Measurements from ENCODE around the gene SIL1. TPM values are rescaled to one million over a fixed set of nuclear protein-coding genes. Genes with fewer than 3 reads are reported as not detected.

The SIL1 gene
- total RNA-seq, 1 donor: 31.7 TPM

DNA sequence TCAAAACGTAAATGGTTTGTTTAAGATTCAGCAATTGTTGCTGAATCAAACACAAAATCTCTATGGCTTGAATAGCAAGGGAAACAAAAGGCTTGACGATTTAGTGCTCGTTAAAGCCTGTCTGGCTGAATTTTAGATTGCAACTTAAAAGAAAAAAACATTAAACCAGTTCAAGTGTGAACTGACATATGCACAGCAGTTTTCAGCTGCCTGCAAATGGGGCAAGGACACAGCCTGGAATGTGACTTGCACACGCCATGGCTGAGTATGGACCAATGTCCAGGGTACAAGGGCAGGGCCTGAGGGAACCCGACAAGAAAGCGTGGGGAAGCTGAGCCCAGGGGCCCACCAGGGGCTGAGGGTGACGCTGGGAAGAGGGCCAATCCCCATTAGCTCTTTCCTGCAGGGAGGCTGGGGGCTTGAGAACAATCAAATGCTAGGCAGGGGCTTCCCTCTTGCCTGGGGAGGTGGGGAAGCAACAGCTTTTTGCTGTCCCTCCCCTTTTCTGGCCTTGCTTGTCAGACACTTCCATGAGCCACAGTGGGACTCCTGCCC, 233.4 kb downstream of the SIL1 start:
- TF ChIP-seq CTCF (IDR thresholded peaks at IDR 0.05; ENCODE audit: insufficient read depth, low read length): no peak
- H3K4me3 ChIP-seq (ENCODE audit: low read depth, low read length): no peak overlapping the region
- no peak for DNase-seq (ENCODE audit: low read depth)

GRCh38 chr5:138963763-138964371, 234.3 kb downstream of the SIL1 start:
- no peak for DNase-seq (ENCODE audit: low read depth)

DNA sequence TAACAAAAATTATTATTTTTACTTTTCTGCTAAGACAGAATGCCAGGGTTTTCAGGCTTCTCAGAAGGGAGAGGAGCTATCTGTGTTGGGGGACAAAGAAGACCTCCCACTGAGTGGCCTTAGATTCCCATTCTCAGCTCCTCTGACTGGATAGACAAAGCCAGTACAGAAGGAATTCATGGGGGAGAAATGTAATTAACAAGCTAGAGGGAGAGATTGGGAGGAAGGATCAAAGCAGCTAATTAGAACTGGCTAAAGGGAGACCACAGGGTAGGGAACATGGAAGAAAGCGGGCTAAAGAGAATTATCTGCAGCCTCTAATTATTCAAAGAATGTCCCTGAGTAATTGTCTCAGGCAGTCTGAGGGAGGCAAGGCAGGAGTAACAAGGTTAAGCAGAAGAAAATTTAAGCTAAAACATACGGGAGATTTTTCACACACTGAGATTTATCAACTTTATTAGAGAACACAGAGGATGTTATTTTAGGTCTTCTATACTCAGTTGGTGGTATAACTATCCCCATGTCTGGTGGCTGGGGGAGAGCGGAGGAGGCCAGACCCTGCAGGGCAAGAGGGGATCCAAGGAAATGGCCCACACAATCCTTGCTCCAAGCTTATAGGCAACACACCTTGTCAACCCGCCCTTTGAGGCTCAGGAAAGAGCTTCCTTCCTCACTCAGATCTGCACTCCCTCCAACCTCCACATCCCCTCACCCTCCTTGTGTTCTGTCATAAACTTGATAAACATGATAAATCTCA, 235.4 kb downstream of the SIL1 start:
- H3K4me3 ChIP-seq (ENCODE audit: low read depth, low read length): no peak overlapping the region
- no peak for TF ChIP-seq CTCF (IDR thresholded peaks at IDR 0.05; ENCODE audit: insufficient read depth, low read length)
- DNase-seq (ENCODE audit: low read depth): no peak

More at GRCh38 chr5:138963763-138964371, 234.3 kb downstream of the SIL1 start:
- no peak overlapping the region for H3K4me3 ChIP-seq (ENCODE audit: low read depth, low read length)
- no peak for TF ChIP-seq CTCF (IDR thresholded peaks at IDR 0.05; ENCODE audit: insufficient read depth, low read length)

DNA sequence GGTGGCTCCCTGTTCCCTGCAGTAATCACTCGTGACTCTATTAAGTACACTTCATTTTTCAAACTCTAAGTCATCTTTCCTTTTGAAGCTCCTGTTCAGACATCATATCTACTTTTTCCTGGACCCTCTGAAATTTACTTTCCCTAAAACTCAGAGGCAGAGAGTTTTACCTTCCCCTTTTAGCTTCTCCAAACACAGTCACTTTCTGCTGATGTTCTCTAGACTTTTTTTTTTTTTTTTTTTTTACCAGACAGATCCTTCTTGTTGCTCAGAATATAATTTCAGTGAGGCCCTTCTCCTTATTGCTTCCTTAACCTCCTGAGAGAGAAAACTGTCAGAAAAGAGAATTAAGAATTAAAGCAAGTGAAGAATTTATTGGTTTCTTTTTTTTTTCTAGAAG, 236.4 kb downstream of the SIL1 start:
- no peak for DNase-seq (ENCODE audit: low read depth)
- no peak for TF ChIP-seq CTCF (IDR thresholded peaks at IDR 0.05; ENCODE audit: insufficient read depth, low read length)
- no peak overlapping the region for H3K4me3 ChIP-seq (ENCODE audit: low read depth, low read length)

DNA sequence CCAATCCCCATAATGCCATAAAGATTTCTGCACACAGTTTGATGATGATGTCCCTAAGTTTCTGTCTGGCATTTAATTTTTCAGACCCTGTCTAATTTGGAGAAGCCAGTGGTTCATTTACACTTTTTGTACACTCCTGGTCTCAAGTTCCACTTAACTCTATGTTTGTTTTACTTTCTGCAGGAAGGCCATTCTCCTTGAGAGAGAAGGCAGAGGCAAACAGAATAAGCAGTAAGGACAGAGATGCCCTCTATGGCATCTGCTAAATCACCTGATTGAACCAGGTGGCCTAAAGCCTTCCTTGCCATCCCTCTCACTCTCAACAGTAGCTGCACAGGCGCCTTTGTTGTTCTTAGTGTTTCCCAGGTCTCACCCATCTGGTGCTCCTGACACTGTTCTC, 236.9 kb downstream of the SIL1 start:
- no peak overlapping the region for H3K4me3 ChIP-seq (ENCODE audit: low read depth, low read length)
- no peak for TF ChIP-seq CTCF (IDR thresholded peaks at IDR 0.05; ENCODE audit: insufficient read depth, low read length)

DNA sequence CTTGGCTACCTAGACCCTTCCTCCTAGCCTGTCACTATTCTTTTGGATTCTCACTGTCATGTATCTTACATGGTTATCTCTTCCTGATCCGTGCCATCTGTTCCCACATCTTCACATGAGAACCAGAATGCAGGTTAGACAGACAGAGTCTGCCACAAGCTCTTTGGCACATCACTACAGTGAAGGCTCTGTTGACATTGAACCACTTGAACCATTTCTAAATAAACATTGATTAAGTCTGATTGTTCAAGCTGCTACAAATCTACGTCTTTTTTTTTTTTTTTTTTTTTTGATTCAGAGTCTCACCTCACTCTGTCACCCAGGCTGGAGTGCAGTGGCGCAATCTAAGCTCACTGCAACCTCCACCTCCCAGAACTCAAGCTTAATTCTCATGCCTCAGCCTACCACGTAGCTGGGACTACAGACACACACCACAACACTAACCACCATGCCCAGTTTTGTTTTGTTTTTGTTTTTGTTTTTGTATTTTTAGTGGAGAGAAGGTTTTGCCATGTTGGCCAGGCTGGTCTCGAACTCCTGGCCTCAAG, 237.9 kb downstream of the SIL1 start:
- no peak for DNase-seq (ENCODE audit: low read depth)
- H3K4me3 ChIP-seq (ENCODE audit: low read depth, low read length): no peak overlapping the region
- TF ChIP-seq CTCF (IDR thresholded peaks at IDR 0.05; ENCODE audit: insufficient read depth, low read length): no peak

More for the DNA sequence above, 236.9 kb downstream of the SIL1 start:
- no peak for DNase-seq (ENCODE audit: low read depth)

All from fibroblast of the aortic adventitia (primary cell).